Thyroid gland (tissue), 4 donors: Measurements from ENCODE around the gene DDX55. TPM values are rescaled to one million over a fixed set of nuclear protein-coding genes. Genes with fewer than 3 reads are reported as not detected.

Source experiments
- DNase-seq, 2 donors: peaks; one replicate each; pipeline ENCODE4 v3.0.0-alpha.2; 2019
- H3K27ac ChIP-seq, 3 donors: fragments of 200-600 bp; sonication (generic); 1 replicate in 2 of 3; 2 replicates in 1 of 3; pipeline ENCODE4 v1.5.1; 2016 to 2019; ENCODE audit warnings: mild to moderate bottlenecking in 1 of 3, moderate library complexity in 1 of 3
- H3K27me3 ChIP-seq: fragments of 200-600 bp; sonication (generic); one replicate; pipeline ENCODE4 v1.5.1; 2019
- H3K36me3 ChIP-seq, 2 donors: fragments of 200-600 bp; sonication (generic); one replicate each; pipeline ENCODE4 v1.5.1; 2016 to 2019
- H3K4me1 ChIP-seq, 2 donors: fragments of 200-600 bp; sonication (generic); one replicate each; pipeline ENCODE4 v1.5.1; 2017 to 2019
- H3K4me3 ChIP-seq, 3 donors: fragments of 200-600 bp; sonication (generic); replicated peaks in 1 of 3; 1 replicate in 2 of 3; 2 replicates in 1 of 3; pipeline ENCODE4 v1.5.1; 2016; ENCODE audit warnings: mild to moderate bottlenecking in 1 of 3
- H3K9me3 ChIP-seq: fragments of 200-600 bp; sonication (generic); one replicate; pipeline ENCODE4 v1.5.1; 2017
- POLR2A ChIP-seq, 2 donors: fragments of 450-650 bp; IDR thresholded peaks; one replicate each; pipeline ENCODE4 v1.6.1; 2017; ENCODE audit warnings: antibody characterized with exemption in 2 of 2, mild to moderate bottlenecking in 2 of 2, moderate library complexity in 1 of 2
- WGBS, 2 donors: methylation state at CpG; one replicate each; pipeline ENCODE4 v1.1.5; 2017; 5-methylcytosine and 5-hydroxymethylcytosine counted together
- intact Hi-C: fragments of 100-400 bp; cut with DNase I; formaldehyde crosslinking; loops from one replicate; pipeline ENCODE4 v1.15.1; 2023
- total RNA-seq, 4 donors: library from RNA; depleted of rRNA; stranded (reverse); fragments of >200 nt; gene quantifications; one replicate each; pipeline ENCODE4 v1.2.3, GENCODE V29; 2016
- TF ChIP-seq, protein P1 (sequence below), 6 experiments: fragments of 200-600 bp in 3 of 6; fragments of 450-650 bp in 3 of 6; sonication (generic) in 3 of 6; IDR thresholded peaks; one replicate each; pipeline ENCODE4 v1.5.1; 2016 to 2019; ENCODE audit warnings: antibody characterized with exemption in 6 of 6, mild to moderate bottlenecking in 2 of 6, inconsistent platforms in 1 of 6, moderate library complexity in 1 of 6

Gene DDX55
- total RNA-seq, 4 donors from 2014 or later: 14.1 to 22.2 (median 17.8) TPM

DNA sequence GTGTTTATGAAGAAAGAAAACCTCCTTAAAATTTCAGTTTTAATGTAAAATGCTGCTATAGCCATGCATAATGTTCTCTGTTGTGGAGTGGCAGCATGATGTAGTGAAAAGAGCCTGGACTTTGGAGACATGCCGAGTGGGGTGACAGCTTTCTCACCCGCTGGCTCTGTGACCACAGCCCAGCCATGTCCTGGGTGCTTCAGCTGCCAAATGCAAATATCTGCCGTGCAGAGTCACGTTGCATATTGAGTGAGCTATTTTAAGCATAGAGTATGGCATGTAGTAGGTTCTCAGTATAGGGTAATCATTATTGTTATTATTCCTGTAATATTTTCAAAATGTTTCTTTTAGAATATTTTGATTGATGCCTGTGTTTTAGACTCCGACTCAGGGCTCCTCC lies 53.5 kb downstream of the DDX55 start:
- peaks cover 11 to 37% of the 10 kb centered on the region in 2 donors for H3K36me3 ChIP-seq

DNA sequence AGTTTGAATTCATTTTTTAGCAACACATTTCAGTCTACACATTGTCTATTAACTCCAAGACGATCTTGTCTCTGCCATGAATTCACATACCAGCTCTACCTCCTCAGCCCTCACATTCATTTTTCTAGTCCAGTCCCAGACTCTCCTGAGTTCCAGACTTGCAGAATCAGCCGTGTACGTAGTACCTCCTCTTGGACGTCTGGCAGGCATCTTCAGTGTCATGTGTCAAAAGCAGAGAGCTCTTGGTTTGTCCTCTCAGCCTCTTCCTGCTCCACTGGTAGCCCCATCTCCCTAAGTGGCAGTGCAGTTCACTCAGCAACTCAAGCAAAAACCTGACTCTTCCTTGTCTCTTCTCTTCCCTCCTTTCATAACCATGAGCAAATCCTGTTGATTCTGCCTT lies 54.5 kb downstream of the DDX55 start:
- H3K9me3 ChIP-seq: no peaks in the 10 kb centered on the region
- no peaks in the 10 kb centered on the region for H3K4me1 ChIP-seq
- DNase-seq: no peak
- TF ChIP-seq, protein P1, sequence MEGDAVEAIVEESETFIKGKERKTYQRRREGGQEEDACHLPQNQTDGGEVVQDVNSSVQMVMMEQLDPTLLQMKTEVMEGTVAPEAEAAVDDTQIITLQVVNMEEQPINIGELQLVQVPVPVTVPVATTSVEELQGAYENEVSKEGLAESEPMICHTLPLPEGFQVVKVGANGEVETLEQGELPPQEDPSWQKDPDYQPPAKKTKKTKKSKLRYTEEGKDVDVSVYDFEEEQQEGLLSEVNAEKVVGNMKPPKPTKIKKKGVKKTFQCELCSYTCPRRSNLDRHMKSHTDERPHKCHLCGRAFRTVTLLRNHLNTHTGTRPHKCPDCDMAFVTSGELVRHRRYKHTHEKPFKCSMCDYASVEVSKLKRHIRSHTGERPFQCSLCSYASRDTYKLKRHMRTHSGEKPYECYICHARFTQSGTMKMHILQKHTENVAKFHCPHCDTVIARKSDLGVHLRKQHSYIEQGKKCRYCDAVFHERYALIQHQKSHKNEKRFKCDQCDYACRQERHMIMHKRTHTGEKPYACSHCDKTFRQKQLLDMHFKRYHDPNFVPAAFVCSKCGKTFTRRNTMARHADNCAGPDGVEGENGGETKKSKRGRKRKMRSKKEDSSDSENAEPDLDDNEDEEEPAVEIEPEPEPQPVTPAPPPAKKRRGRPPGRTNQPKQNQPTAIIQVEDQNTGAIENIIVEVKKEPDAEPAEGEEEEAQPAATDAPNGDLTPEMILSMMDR (IDR thresholded peaks at IDR 0.05): no peak
- TF ChIP-seq POLR2A (IDR thresholded peaks at IDR 0.05): no peak
- no peaks in the 10 kb centered on the region for H3K27me3 ChIP-seq
- intact Hi-C loops: no loop called here
- peaks cover 11 to 33% of the 10 kb centered on the region in 2 donors for H3K36me3 ChIP-seq
- 74 to 76% methylated on average over 4 of the region's 4 CpGs for WGBS, 2 donors
- no peak overlapping the region for H3K4me3 ChIP-seq
- no peak overlapping the region for H3K27ac ChIP-seq

More for the DNA sequence above, 53.5 kb downstream of the DDX55 start:
- no peak overlapping the region for H3K4me3 ChIP-seq
- intact Hi-C loops: no loop called here
- no peak overlapping the region for H3K27ac ChIP-seq
- H3K27me3 ChIP-seq: no peaks in the 10 kb centered on the region
- DNase-seq: no peak
- TF ChIP-seq, protein P1 (IDR thresholded peaks at IDR 0.05): no peak
- TF ChIP-seq POLR2A (IDR thresholded peaks at IDR 0.05): no peak
- 94% methylated on average over 5 of the region's 5 CpGs for WGBS, 2 donors
- H3K4me1 ChIP-seq: no peaks in the 10 kb centered on the region
- H3K9me3 ChIP-seq: no peaks in the 10 kb centered on the region

DNA sequence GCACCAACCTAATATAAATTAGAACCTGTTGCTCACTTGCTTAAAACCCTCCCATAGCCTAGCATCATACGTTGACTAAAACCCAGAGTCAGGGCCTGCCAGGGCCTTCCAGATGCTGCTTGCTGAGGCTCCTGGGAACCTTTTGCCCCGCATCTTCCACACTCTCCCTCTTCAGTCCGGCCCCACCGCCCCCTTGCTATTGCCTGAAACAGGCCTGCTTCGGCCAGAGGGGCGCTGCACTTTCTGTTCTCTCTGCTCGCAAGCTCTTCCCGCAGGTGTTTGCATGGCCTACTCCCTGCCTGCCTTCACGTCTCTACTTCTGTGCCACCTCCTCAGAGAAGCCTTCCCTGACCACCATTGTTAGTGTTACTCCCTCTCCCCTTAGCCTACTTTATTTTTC lies 55.3 kb downstream of the DDX55 start:
- TF ChIP-seq POLR2A (IDR thresholded peaks at IDR 0.05): no peak
- TF ChIP-seq, protein P1 (IDR thresholded peaks at IDR 0.05): no peak
- Histone ChIP-seq H3K27ac (no peak overlapping the region), H3K9me3 (no peaks in the 10 kb centered on the region), H3K4me1 (no peaks in the 10 kb centered on the region), H3K27me3 (no peaks in the 10 kb centered on the region), H3K36me3 (peaks cover 11 to 25% of the 10 kb centered on the region in 2 donors), H3K4me3 (no peak overlapping the region)
- DNase-seq: no peak
- intact Hi-C loops: no loop called here
- WGBS, 2 donors: 91% methylated on average over 9 of the region's 9 CpGs

DNA sequence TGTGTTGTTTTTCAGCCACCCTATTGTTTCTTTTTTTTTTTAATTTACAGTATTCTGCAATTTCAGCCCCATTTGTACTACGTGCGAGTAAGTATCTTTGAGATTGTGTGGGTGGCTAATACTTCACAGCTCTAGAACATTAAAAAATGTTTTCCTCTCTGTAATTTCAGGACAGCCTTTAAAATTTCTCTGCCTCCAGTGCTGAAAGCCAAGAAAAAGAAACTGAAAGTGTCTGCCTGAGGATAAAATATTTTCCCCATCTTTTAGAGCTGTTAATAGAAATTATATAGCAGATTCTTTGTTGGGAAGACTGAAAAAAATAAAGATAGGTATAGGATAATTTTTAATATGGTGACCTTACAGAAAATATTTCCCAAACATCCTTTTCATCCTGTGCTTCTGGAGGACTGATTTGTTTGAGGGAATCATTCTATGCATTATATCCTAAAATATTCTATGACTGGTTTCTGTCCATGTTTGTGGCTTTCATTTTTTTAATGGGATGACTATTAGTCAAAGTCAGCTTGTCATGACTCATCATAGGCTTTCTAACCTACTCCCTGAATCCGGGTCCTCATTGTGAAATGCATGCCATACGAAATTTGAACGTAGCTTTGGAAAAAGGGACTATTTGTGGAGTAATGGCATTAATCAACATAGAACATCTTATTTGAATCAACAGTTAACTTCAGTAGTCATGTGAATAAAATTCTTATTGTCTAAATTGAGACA lies 58.3 kb downstream of the DDX55 start:
- Histone ChIP-seq H3K4me1 (no peaks in the 10 kb centered on the region), H3K27me3 (no peaks in the 10 kb centered on the region), H3K9me3 (no peaks in the 10 kb centered on the region), H3K4me3 (no peak overlapping the region), H3K36me3 (peaks cover 11 to 12% of the 10 kb centered on the region in 2 donors), H3K27ac (no peak overlapping the region)
- WGBS, 2 donors: 90 to 91% methylated on average over 5 of the region's 5 CpGs
- intact Hi-C loops: no loop called here
- TF ChIP-seq, protein P1 (IDR thresholded peaks at IDR 0.05): no peak
- TF ChIP-seq POLR2A (IDR thresholded peaks at IDR 0.05): no peak
- DNase-seq: no peak

DNA sequence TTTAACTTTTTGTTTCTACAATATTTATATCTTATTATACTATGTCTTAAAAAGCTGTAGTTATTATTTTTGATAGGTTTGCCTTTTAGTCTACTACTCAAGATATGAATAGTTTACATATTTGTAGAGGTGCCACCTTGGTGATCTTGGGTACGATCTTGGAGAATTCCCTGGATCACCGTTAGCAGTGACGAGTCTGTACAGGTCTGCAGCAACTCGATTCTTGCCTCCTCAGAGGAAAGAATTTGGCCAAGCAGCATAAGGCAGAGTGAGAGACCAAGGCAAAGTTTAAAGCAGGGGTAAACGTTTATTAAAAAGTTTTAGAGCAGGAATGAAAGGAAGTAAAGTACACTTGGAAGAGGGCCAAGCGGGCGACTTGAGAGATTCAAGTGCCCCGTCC lies 65.9 kb downstream of the DDX55 start:
- WGBS, 2 donors: 64 to 72% methylated on average over 8 of the region's 8 CpGs

More for the DNA sequence above, 65.9 kb downstream of the DDX55 start:
- Histone ChIP-seq H3K4me1 (peaks cover 8 to 11% of the 10 kb centered on the region in 2 donors), H3K27me3 (no peaks in the 10 kb centered on the region), H3K4me3 (no peak overlapping the region), H3K27ac (no peak overlapping the region), H3K36me3 (no peaks in the 10 kb centered on the region), H3K9me3 (no peaks in the 10 kb centered on the region)
- TF ChIP-seq, protein P1 (IDR thresholded peaks at IDR 0.05): no peak
- no peak for TF ChIP-seq POLR2A (IDR thresholded peaks at IDR 0.05)
- intact Hi-C loops: no loop called here
- DNase-seq: no peak
